H9 (cell line): ENCODE measurements around the gene MAPK12. TPM values are rescaled to one million over a fixed set of nuclear protein-coding genes. Genes with fewer than 3 reads are reported as not detected.

ENCODE experiments used
- DNase-seq: peaks from one replicate; pipeline ENCODE4 v3.0.0-alpha.2; 2017
- H2AFZ ChIP-seq: one replicate; pipeline ENCODE4 v1.6.1; 2013; ENCODE audit warnings: mild to moderate bottlenecking, low read length, control low read depth, moderate library complexity
- H2AK5ac ChIP-seq: 2 replicates; pipeline ENCODE4 v1.6.1; 2013; ENCODE audit warnings: low read length, control low read depth, mixed read lengths; ENCODE audit not compliant: insufficient read length
- H2BK120ac ChIP-seq: one replicate; pipeline ENCODE4 v1.6.1; 2013; ENCODE audit warnings: low read depth, mild to moderate bottlenecking, low read length, control low read depth, inconsistent platforms; ENCODE audit not compliant: poor library complexity, severe bottlenecking
- H2BK12ac ChIP-seq: 2 replicates; pipeline ENCODE4 v1.6.1; 2013; ENCODE audit warnings: low read length, control low read depth, mixed read lengths, low read depth; ENCODE audit not compliant: insufficient read length
- H2BK15ac ChIP-seq: 2 replicates; pipeline ENCODE4 v1.6.1; 2013; ENCODE audit warnings: low read depth, low read length, control low read depth
- H2BK20ac ChIP-seq: one replicate; pipeline ENCODE4 v1.6.1; 2013; ENCODE audit warnings: low read depth, mild to moderate bottlenecking, low read length, control low read depth, inconsistent platforms; ENCODE audit not compliant: poor library complexity, severe bottlenecking
- H2BK5ac ChIP-seq: 2 replicates; pipeline ENCODE4 v1.6.1; 2013; ENCODE audit warnings: low read length, control low read depth, mixed read lengths; ENCODE audit not compliant: insufficient read length
- H3K14ac ChIP-seq: 2 replicates; pipeline ENCODE4 v1.6.1; 2013; ENCODE audit warnings: low read length, control low read depth; ENCODE audit not compliant: insufficient read depth
- H3K18ac ChIP-seq: 2 replicates; pipeline ENCODE4 v1.6.1; 2013; ENCODE audit warnings: low read depth, mild to moderate bottlenecking, mixed read lengths, low read length, control low read depth; ENCODE audit not compliant: insufficient read length
- H3K23ac ChIP-seq: 2 replicates; pipeline ENCODE4 v1.6.1; 2013; ENCODE audit warnings: low read length, control low read depth, mixed read lengths, low read depth; ENCODE audit not compliant: insufficient read length
- H3K23me2 ChIP-seq: 2 replicates; pipeline ENCODE4 v1.6.1; 2013; ENCODE audit warnings: low read depth, mild to moderate bottlenecking, mixed read lengths, low read length, control low read depth; ENCODE audit not compliant: insufficient read length, poor library complexity, severe bottlenecking
- H3K27ac ChIP-seq: 2 replicates; pipeline ENCODE4 v1.5.1; 2013; ENCODE audit warnings: low read length, control low read depth, mixed read lengths, low read depth; ENCODE audit not compliant: insufficient read length
- H3K27me3 ChIP-seq: 2 replicates; pipeline ENCODE4 v1.6.1; 2013; ENCODE audit warnings: low read length, control low read depth, inconsistent platforms; ENCODE audit not compliant: insufficient read depth
- H3K4ac ChIP-seq: 2 replicates; pipeline ENCODE4 v1.6.1; 2013; ENCODE audit warnings: low read depth, mild to moderate bottlenecking, control low read depth, inconsistent platforms, low read length, moderate library complexity
- H3K4me1 ChIP-seq: 2 replicates; pipeline ENCODE4 v1.6.1; 2013; ENCODE audit warnings: low read length, control low read depth, inconsistent platforms; ENCODE audit not compliant: insufficient read depth
- H3K4me2 ChIP-seq: 2 replicates; pipeline ENCODE4 v1.6.1; 2013; ENCODE audit warnings: low read length, control low read depth, mixed read lengths; ENCODE audit not compliant: insufficient read length, insufficient read depth
- H3K56ac ChIP-seq: 2 replicates; pipeline ENCODE4 v1.6.1; 2013; ENCODE audit warnings: low read depth, mild to moderate bottlenecking, mixed read lengths, low read length, control low read depth; ENCODE audit not compliant: insufficient read length
- H3K79me1 ChIP-seq: 2 replicates; pipeline ENCODE4 v1.6.1; 2013; ENCODE audit warnings: low read depth, mild to moderate bottlenecking, moderate library complexity, low read length, control low read depth, inconsistent platforms; ENCODE audit not compliant: insufficient read depth, poor library complexity, severe bottlenecking
- H3K79me2 ChIP-seq: 2 replicates; pipeline ENCODE4 v1.6.1; 2013; ENCODE audit warnings: low read length, control low read depth, inconsistent platforms; ENCODE audit not compliant: insufficient read depth
- H3K9ac ChIP-seq: 2 replicates; pipeline ENCODE4 v1.6.1; 2013; ENCODE audit warnings: low read length, control low read depth, mixed read lengths; ENCODE audit not compliant: insufficient read length; ENCODE audit errors: extremely low read depth
- H3K9me3 ChIP-seq: one replicate; pipeline ENCODE4 v1.6.1; 2013; ENCODE audit warnings: low read depth, low read length, inconsistent platforms; ENCODE audit not compliant: control insufficient read depth
- H3T11ph ChIP-seq: one replicate; pipeline ENCODE4 v1.6.1; 2013; ENCODE audit warnings: mild to moderate bottlenecking, low read length, control low read depth, inconsistent platforms
- H4K20me1 ChIP-seq: one replicate; pipeline ENCODE4 v1.6.1; 2013; ENCODE audit not compliant: control insufficient read depth, insufficient read length, insufficient read depth
- H4K5ac ChIP-seq: 2 replicates; pipeline ENCODE4 v1.6.1; 2013; ENCODE audit warnings: low read depth, mild to moderate bottlenecking, mixed read lengths, low read length, control low read depth; ENCODE audit not compliant: insufficient read length
- H4K8ac ChIP-seq: replicated peaks from 2 replicates; pipeline ENCODE4 v1.6.1; 2013; ENCODE audit warnings: low read length, control low read depth, mixed read lengths, low read depth; ENCODE audit not compliant: insufficient read length
- H4K91ac ChIP-seq: 2 replicates; pipeline ENCODE4 v1.6.1; 2013; ENCODE audit warnings: low read depth, mild to moderate bottlenecking, moderate library complexity, mixed read lengths, low read length, control low read depth; ENCODE audit not compliant: insufficient read length
- H3K27ac Mint-ChIP-seq, 3 experiments: 2 replicates in 2 of 3; 3 replicates in 1 of 3; pipeline ENCODE4 v1.8.0; 2020 to 2021; ENCODE audit warnings: mixed read lengths in 3 of 3, mild to moderate bottlenecking in 1 of 3, moderate library complexity in 1 of 3
- H3K27me3 Mint-ChIP-seq: 2 replicates; pipeline ENCODE4 v1.8.0; 2021; ENCODE audit warnings: low read depth, mild to moderate bottlenecking, moderate library complexity, mixed read lengths
- H3K36me3 Mint-ChIP-seq, 3 experiments: 2 replicates in 2 of 3; 3 replicates in 1 of 3; pipeline ENCODE4 v1.8.0; 2020 to 2021; ENCODE audit warnings: low read depth in 3 of 3, mixed read lengths in 3 of 3; ENCODE audit not compliant: insufficient read depth in 1 of 3
- H3K4me1 Mint-ChIP-seq, 2 experiments: 2 replicates each; pipeline ENCODE4 v1.8.0; 2020; ENCODE audit warnings: mixed read lengths in 2 of 2
- H3K4me3 Mint-ChIP-seq, 2 experiments: 2 replicates in 1 of 2; 3 replicates in 1 of 2; pipeline ENCODE4 v1.8.0; 2020 to 2021; ENCODE audit warnings: mild to moderate bottlenecking in 2 of 2, mixed read lengths in 2 of 2, moderate library complexity in 1 of 2
- H3K9me3 Mint-ChIP-seq, 2 experiments: 2 replicates in 1 of 2; 3 replicates in 1 of 2; pipeline ENCODE4 v1.8.0; 2020; ENCODE audit warnings: mild to moderate bottlenecking in 2 of 2, mixed read lengths in 2 of 2, moderate library complexity in 1 of 2
- CTCF ChIP-seq: fragments of 200-600 bp; sonication (generic); conservative IDR thresholded peaks from 3 replicates; pipeline ENCODE4 v1.8.0; 2021; ENCODE audit warnings: antibody characterized with exemption, mild to moderate bottlenecking
- WGBS: extraction: QIAGEN DNeasy Blood & Tissue Kit; methylation state at CpG from one replicate; pipeline ENCODE4 v1.1.7; 2013; ENCODE audit warnings: missing lambda C conversion rate, low lambda C conversion rate, mixed read lengths; ENCODE audit not compliant: insufficient read length; ENCODE audit errors: extremely low coverage; 5-methylcytosine and 5-hydroxymethylcytosine counted together
- total RNA-seq: library from RNA; stranded (reverse); gene quantifications from 2 replicates; pipeline ENCODE4 v1.2.1, GENCODE V29; 2021

Gene MAPK12
- total RNA-seq, 1 experiment from 2014 or later, result 31.3 TPM

DNA sequence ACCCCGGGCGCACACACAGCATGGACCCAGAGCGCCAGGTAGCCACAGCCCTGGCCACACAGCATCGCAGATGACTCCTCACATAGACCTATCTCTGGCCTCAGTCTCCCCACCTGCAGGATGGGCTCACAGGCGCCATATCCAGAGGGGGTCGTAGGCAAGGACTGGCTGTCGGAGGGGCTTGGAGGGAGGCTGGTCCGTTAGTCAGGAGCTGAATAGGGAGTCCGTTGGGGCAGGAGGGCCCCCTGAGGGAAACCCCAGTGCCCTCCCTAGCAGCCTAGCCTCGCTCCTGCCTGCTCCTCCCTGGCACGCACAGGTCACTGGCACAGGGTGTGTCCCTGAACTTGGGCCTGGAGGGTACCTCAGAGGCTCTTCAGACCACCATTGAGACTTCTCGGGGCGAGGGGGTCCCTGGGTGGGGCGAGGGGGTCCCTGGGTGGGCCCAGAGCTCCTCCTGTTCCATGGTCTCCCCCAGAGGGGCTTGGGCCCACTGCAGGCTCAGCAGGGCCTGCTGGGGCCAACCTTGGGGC lies 44.0 kb upstream of the MAPK12 start:
- Histone ChIP-seq H3K23me2 (peaks cover 5% of the 10 kb centered on the region), H3K56ac (no peak overlapping the region), H3K4me2 (no peak overlapping the region), H2BK12ac (no peak overlapping the region), H3K4me1 (no peaks in the 10 kb centered on the region; the same call in 1 of the 2 replicates), H2BK120ac (no peak overlapping the region), H3T11ph (no peak overlapping the region), H2BK15ac (no peak overlapping the region), H4K91ac (no peak overlapping the region), H4K20me1 (no peaks in the 10 kb centered on the region), H3K27me3 (no peaks in the 10 kb centered on the region), H3K14ac (no peak overlapping the region; the same call in 1 of the 2 replicates), H3K27ac (no peak overlapping the region), H4K5ac (no peak overlapping the region), H3K79me2 (no peaks in the 10 kb centered on the region), H3K18ac (no peak overlapping the region), H2BK20ac (no peak overlapping the region), H3K9ac (no peak overlapping the region), H3K79me1 (no peaks in the 10 kb centered on the region), H3K23ac (no peak overlapping the region), H3K9me3 (no peaks in the 10 kb centered on the region), H4K8ac (no peak overlapping the region), H2AFZ (no peak overlapping the region), H2AK5ac (no peak overlapping the region), H3K4ac (no peak overlapping the region), H2BK5ac (no peak overlapping the region)
- H3K9me3 Mint-ChIP-seq, result no peaks in the 10 kb centered on the region
- no peak for TF ChIP-seq CTCF
- H3K36me3 Mint-ChIP-seq, result no peaks in the 10 kb centered on the region; a peak in 1 of 7 replicates
- no peak overlapping the region for H3K27ac Mint-ChIP-seq
- WGBS, result no CpG with 5 or more reads among the region's 14 CpGs
- peaks cover 20 to 33% of the 10 kb centered on the region in 2 experiments for H3K4me1 Mint-ChIP-seq
- no peak for DNase-seq
- H3K4me3 Mint-ChIP-seq, result peak overlapping the region in 1 of 2 experiments; percentile 69; a peak in 2 of 5 replicates
- peaks cover 5% of the 10 kb centered on the region for H3K27me3 Mint-ChIP-seq
